ENCODE results near the gene FAM131C.
"Not testable (repeated sequence)": the region's sequence is repeated elsewhere in the genome, so short reads cannot be mapped to it uniquely, and the experiment has no call there.

FAM131C gene

GRCh38 chr1:16076865-16077238 lies 3.4 kb upstream of the FAM131C start:
- DNase-seq (ENCODE audit: low read depth in 2 of 2): no peak

- no peak for DNase-seq (ENCODE audit: low read depth in 2 of 2)
These were observed 2.8 kb upstream of the FAM131C start for GRCh38 chr1:16076031-16076864.

- DNase-seq (ENCODE audit: low read depth in 2 of 2): no peak
These were observed 2.0 kb upstream of the FAM131C start for GRCh38 chr1:16075337-16076030.

GRCh38 chr1:16074217-16074616 lies 766 bp upstream of the FAM131C start:
- DNase-seq (ENCODE audit: low read depth in 2 of 2): no peak

- DNase-seq (ENCODE audit: low read depth in 2 of 2): no peak
These were observed 601 bp downstream of the FAM131C start for GRCh38 chr1:16072616-16073484.

GRCh38 chr1:16072095-16072494 lies 1.4 kb downstream of the FAM131C start:
- DNase-seq (ENCODE audit: low read depth in 2 of 2): no peak

GRCh38 chr1:16071614-16072013 lies 1.8 kb downstream of the FAM131C start:
- no peak for DNase-seq (ENCODE audit: low read depth in 2 of 2)

GRCh38 chr1:16070640-16071355 lies 2.7 kb downstream of the FAM131C start:
- DNase-seq (ENCODE audit: low read depth in 2 of 2): no peak

- no peak for DNase-seq (ENCODE audit: low read depth in 2 of 2)
These were observed 4.8 kb downstream of the FAM131C start for GRCh38 chr1:16068356-16069270.

- no peak for DNase-seq (ENCODE audit: low read depth in 2 of 2)
These were observed 5.5 kb downstream of the FAM131C start for GRCh38 chr1:16067933-16068332.

GRCh38 chr1:16067127-16067768 lies 6.2 kb downstream of the FAM131C start:
- DNase-seq (ENCODE audit: low read depth in 2 of 2): no peak

- no peak for DNase-seq (ENCODE audit: low read depth in 2 of 2)
These were observed 7.2 kb downstream of the FAM131C start for GRCh38 chr1:16066245-16066644.

- no peak for DNase-seq (ENCODE audit: low read depth in 2 of 2)
These were observed 8.2 kb downstream of the FAM131C start for GRCh38 chr1:16065269-16065576.

GRCh38 chr1:16064536-16065268 lies 8.7 kb downstream of the FAM131C start:
- no peak for DNase-seq (ENCODE audit: low read depth in 2 of 2)

- DNase-seq (ENCODE audit: low read depth in 2 of 2): no peak
These were observed 9.5 kb downstream of the FAM131C start for GRCh38 chr1:16063921-16064320.

- no peak for DNase-seq (ENCODE audit: low read depth in 2 of 2)
These were observed 10.1 kb downstream of the FAM131C start for GRCh38 chr1:16063226-16063829.

GRCh38 chr1:16062687-16063075 lies 10.8 kb downstream of the FAM131C start:
- DNase-seq (ENCODE audit: low read depth in 2 of 2): not testable (repeated sequence)

- DNase-seq (ENCODE audit: low read depth in 2 of 2): not testable (repeated sequence)
These were observed 11.3 kb downstream of the FAM131C start for GRCh38 chr1:16061989-16062686.
